Activated T-helper 1 cell treated with anti-CD3 and anti-CD28 coated beads, Interleukin-12 subunit alpha, Interleukin-12 subunit beta, Interleukin-2, Interleukin-4 antibody, amounts not matched to agents 30 ng/mL and 10 ng/mL and 1 ng/mL, durations not matched to agents 14 hours and 24 hours and 36 hours (primary cell): ENCODE results near the gene SART3. TPM values are rescaled to one million over a fixed set of nuclear protein-coding genes. Genes with fewer than 3 reads are reported as not detected.

ENCODE experiments used
- total RNA-seq: library from RNA; stranded (reverse); gene quantifications from 2 replicates; pipeline ENCODE4 v1.2.3, GENCODE V29; 2022

SART3 gene
- total RNA-seq, 1 donor from 2014 or later, result 96.4 TPM

Other genes starting within 250 kb of the SART3 start
- not detected in 2 replicates for gene CMKLR1, start 221.9 kb downstream of the SART3 start, total RNA-seq
- gene FICD, start 45.9 kb downstream of the SART3 start, total RNA-seq, result 6.1 and 6.8 TPM in 2 replicates
- gene ISCU, start 1.4 kb upstream of the SART3 start, total RNA-seq, result 73.8 and 74.9 TPM in 2 replicates
- 0.12 TPM in 1 of 2 replicates, not detected in the other for gene TMEM119, start 36.9 kb upstream of the SART3 start, total RNA-seq
- gene SELPLG, start 72.7 kb upstream of the SART3 start, total RNA-seq, result 51.9 and 53.5 TPM in 2 replicates
- gene CORO1C, start 170.3 kb upstream of the SART3 start, total RNA-seq, result 46.1 and 49.7 TPM in 2 replicates